Natural killer cell (primary cell): ENCODE results near the gene STK11IP. TPM values are rescaled to one million over a fixed set of nuclear protein-coding genes. Genes with fewer than 3 reads are reported as not detected.

Experiments
- ATAC-seq, 3 donors: fragments of 150-1000 bp in 2 of 3; fragments of 200-7000 bp in 1 of 3; cut with Tn5 transposase; 1 replicate in 1 of 3; 2 replicates in 2 of 3; pipeline ENCODE4 v1.10.0; 2021; ENCODE audit warnings: mild to moderate bottlenecking in 2 of 3, moderate library complexity in 2 of 3
- DNase-seq, 2 donors: peaks; one replicate each; pipeline versions ENCODE4 v3.0.0 to v3.0.0-alpha.2; 2013 to 2021; ENCODE audit warnings: mixed read lengths in 1 of 2
- H3K27ac ChIP-seq: one replicate; pipeline ENCODE4 v1.5.1; 2013; ENCODE audit warnings: mild to moderate bottlenecking, low read length
- H3K27me3 ChIP-seq: one replicate; pipeline ENCODE4 v1.6.1; 2013; ENCODE audit warnings: low read length; ENCODE audit not compliant: control insufficient read depth, insufficient read depth
- H3K36me3 ChIP-seq: one replicate; pipeline ENCODE4 v1.6.1; 2013; ENCODE audit warnings: low read length; ENCODE audit not compliant: control insufficient read depth, insufficient read depth
- H3K4me1 ChIP-seq: one replicate; pipeline ENCODE4 v1.6.1; 2013; ENCODE audit warnings: low read length; ENCODE audit not compliant: control insufficient read depth, insufficient read depth
- H3K4me3 ChIP-seq: one replicate; pipeline ENCODE4 v1.5.1; 2013; ENCODE audit warnings: low read length
- H3K9me3 ChIP-seq: one replicate; pipeline ENCODE4 v1.6.1; 2013; ENCODE audit warnings: low read length; ENCODE audit not compliant: control insufficient read depth, insufficient read depth
- H3K27ac Mint-ChIP-seq, 2 donors: one replicate each; pipeline ENCODE4 v1.8.0; 2022; ENCODE audit warnings: mild to moderate bottlenecking in 2 of 2, mixed read lengths in 2 of 2, moderate library complexity in 1 of 2
- H3K27me3 Mint-ChIP-seq, 2 donors: one replicate each; pipeline ENCODE4 v1.8.0; 2022; ENCODE audit warnings: low read depth in 2 of 2, mixed read lengths in 2 of 2
- H3K36me3 Mint-ChIP-seq: one replicate; pipeline ENCODE4 v1.8.0; 2022; ENCODE audit warnings: mixed read lengths
- H3K4me1 Mint-ChIP-seq, 2 donors: one replicate each; pipeline ENCODE4 v1.8.0; 2022; ENCODE audit warnings: mixed read lengths in 2 of 2
- H3K4me3 Mint-ChIP-seq: one replicate; pipeline ENCODE4 v1.8.0; 2022; ENCODE audit warnings: mild to moderate bottlenecking, moderate library complexity, mixed read lengths
- H3K9me3 Mint-ChIP-seq, 2 donors: one replicate each; pipeline ENCODE4 v1.8.0; 2022; ENCODE audit warnings: mixed read lengths in 2 of 2
- CTCF ChIP-seq: fragments of 200-600 bp; IDR thresholded peaks from one replicate; pipeline ENCODE4 v1.8.0; 2022; ENCODE audit warnings: antibody characterized with exemption
- WGBS: methylation state at CpG from one replicate; pipeline ENCODE4 v1.1.7; 2013; ENCODE audit warnings: missing lambda C conversion rate; ENCODE audit not compliant: insufficient coverage; 5-methylcytosine and 5-hydroxymethylcytosine counted together
- intact Hi-C: fragments of 100-400 bp; cut with micrococcal nuclease; formaldehyde crosslinking; loops from one replicate; pipeline ENCODE4 v1.14.2; 2022
- total RNA-seq, 4 donors: library from RNA; stranded (reverse); fragments of 120-200 nt in 1 of 4; gene quantifications; one replicate each; pipeline versions ENCODE4 v1.2.3 to v1.2.4, GENCODE V29; 2013 to 2022

Gene STK11IP
- total RNA-seq, 3 donors from 2014 or later (not counting 1 experiment from before 2014, with no cell fraction given): 56.1 to 76.0 (median 65.2) TPM

DNA sequence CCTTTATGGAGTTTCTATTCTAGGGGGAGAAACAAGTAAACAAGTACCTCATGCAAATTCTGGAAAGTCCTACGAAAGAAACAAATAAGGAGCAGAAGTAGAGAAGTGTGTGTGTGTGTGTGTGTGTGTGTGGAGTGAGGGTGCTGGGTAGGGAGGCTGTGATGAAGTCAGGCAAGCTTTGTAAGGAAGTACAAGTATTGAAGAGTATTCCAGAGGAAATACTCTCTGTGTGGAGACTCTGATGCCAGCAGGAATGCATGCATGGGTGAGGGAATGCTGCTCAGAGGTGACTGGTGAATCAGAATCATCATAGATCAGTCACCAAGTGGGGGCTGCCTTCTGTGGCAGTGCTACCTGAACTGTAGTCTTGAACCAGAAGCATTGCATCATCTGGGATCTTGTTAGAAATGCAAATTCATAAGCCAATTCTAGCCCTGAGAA lies 64.3 kb downstream of the STK11IP start:
- peaks cover 6% of the 10 kb centered on the region for H3K36me3 Mint-ChIP-seq
- H3K4me1 Mint-ChIP-seq: no peaks in the 10 kb centered on the region
- no peak overlapping the region for H3K27ac Mint-ChIP-seq
- Histone ChIP-seq H3K27ac (no peak overlapping the region), H3K9me3 (no peaks in the 10 kb centered on the region), H3K36me3 (no peaks in the 10 kb centered on the region), H3K4me1 (no peaks in the 10 kb centered on the region), H3K27me3 (peaks cover 6% of the 10 kb centered on the region), H3K4me3 (no peak overlapping the region)
- no peak overlapping the region for H3K4me3 Mint-ChIP-seq
- no peak for TF ChIP-seq CTCF
- peaks cover 0 to 4% of the 10 kb centered on the region in 2 donors for H3K9me3 Mint-ChIP-seq
- intact Hi-C loops: no loop called here
- WGBS: 74% methylated on average over 1 of the region's 1 CpG
- DNase-seq (no peak), ATAC-seq (no peak)
- H3K27me3 Mint-ChIP-seq: peaks cover 19 to 20% of the 10 kb centered on the region in 2 donors

GRCh38 chr2:219662566-219662965 lies 64.9 kb downstream of the STK11IP start:
- Mint-ChIP-seq H3K27ac (no peak overlapping the region), H3K4me3 (no peak overlapping the region), H3K27me3 (peaks cover 19 to 20% of the 10 kb centered on the region in 2 donors), H3K4me1 (no peaks in the 10 kb centered on the region), H3K9me3 (peaks cover 0 to 4% of the 10 kb centered on the region in 2 donors), H3K36me3 (peaks cover 6% of the 10 kb centered on the region)
- H3K4me1 ChIP-seq: no peaks in the 10 kb centered on the region
- no peak overlapping the region for H3K4me3 ChIP-seq
- TF ChIP-seq CTCF: no peak
- no peak overlapping the region for H3K27ac ChIP-seq
- DNase-seq (no peak), ATAC-seq (no peak)
- intact Hi-C loops: no loop called here
- peaks cover 6% of the 10 kb centered on the region for H3K27me3 ChIP-seq
- H3K36me3 ChIP-seq: no peaks in the 10 kb centered on the region
- H3K9me3 ChIP-seq: no peaks in the 10 kb centered on the region

GRCh38 chr2:219663116-219663762 lies 65.6 kb downstream of the STK11IP start:
- Histone ChIP-seq H3K27ac (no peak overlapping the region), H3K36me3 (no peaks in the 10 kb centered on the region), H3K9me3 (no peaks in the 10 kb centered on the region), H3K4me3 (no peak overlapping the region), H3K4me1 (no peaks in the 10 kb centered on the region), H3K27me3 (peaks cover 6% of the 10 kb centered on the region)
- intact Hi-C loops: no loop called here
- ATAC-seq: no peak
- Mint-ChIP-seq H3K27me3 (peaks cover 19 to 20% of the 10 kb centered on the region in 2 donors), H3K36me3 (peaks cover 6% of the 10 kb centered on the region), H3K9me3 (peaks cover 0 to 4% of the 10 kb centered on the region in 2 donors), H3K4me3 (no peak overlapping the region), H3K27ac (no peak overlapping the region), H3K4me1 (no peaks in the 10 kb centered on the region)
- DNase-seq: no peak
- 82% methylated on average over 11 of the region's 11 CpGs for WGBS
- TF ChIP-seq CTCF: no peak

DNA sequence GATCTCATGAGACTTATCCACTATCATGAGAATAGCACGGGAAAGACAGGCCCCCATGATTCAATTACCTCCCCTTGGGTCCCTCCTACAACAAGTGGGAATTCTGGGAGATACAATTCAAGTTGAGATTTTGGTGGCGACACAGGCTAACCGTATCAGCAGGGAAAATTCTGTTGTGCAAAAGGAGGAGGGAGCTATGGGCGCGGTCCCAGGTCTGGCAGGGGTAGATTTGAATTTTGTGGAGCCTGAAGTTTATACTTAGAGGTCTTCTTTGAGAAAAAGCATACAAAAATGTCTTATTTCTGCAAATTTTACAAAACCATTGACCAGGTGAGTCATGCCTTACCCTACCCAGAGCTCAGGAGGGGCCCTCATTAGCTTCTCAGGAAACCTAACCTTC lies 66.4 kb downstream of the STK11IP start:
- Histone ChIP-seq H3K9me3 (no peaks in the 10 kb centered on the region), H3K27ac (no peak overlapping the region), H3K27me3 (peaks cover 6% of the 10 kb centered on the region), H3K36me3 (no peaks in the 10 kb centered on the region), H3K4me1 (no peaks in the 10 kb centered on the region), H3K4me3 (no peak overlapping the region)
- H3K9me3 Mint-ChIP-seq: peaks cover 0 to 4% of the 10 kb centered on the region in 2 donors
- DNase-seq (no peak), ATAC-seq (no peak)
- TF ChIP-seq CTCF: no peak
- WGBS: 94% methylated on average over 5 of the region's 5 CpGs
- no peak overlapping the region for H3K27ac Mint-ChIP-seq
- H3K27me3 Mint-ChIP-seq: peaks cover 15 to 19% of the 10 kb centered on the region in 2 donors
- no peaks in the 10 kb centered on the region for H3K4me1 Mint-ChIP-seq
- intact Hi-C loops: no loop called here
- no peak overlapping the region for H3K4me3 Mint-ChIP-seq
- peaks cover 6% of the 10 kb centered on the region for H3K36me3 Mint-ChIP-seq
